Adrenal gland (tissue), 5 donors: ENCODE measurements around the gene SOST.

Experiments used
- CTCF ChIP-seq, 6 experiments: fragments of 450-650 bp in 4 of 6; fragments of 200-600 bp in 2 of 6; sonication (generic) in 1 of 6; IDR thresholded peaks; 1 replicate in 5 of 6; 2 replicates in 1 of 6; pipeline versions ENCODE4 v1.5.1 to v1.8.0; 2016 to 2021; ENCODE audit warnings: antibody characterized with exemption in 6 of 6, mild to moderate bottlenecking in 2 of 6, moderate library complexity in 1 of 6
- POLR2A ChIP-seq, 2 donors: fragments of 450-650 bp; IDR thresholded peaks; one replicate each; pipeline ENCODE4 v1.6.1; 2017; ENCODE audit warnings: antibody characterized with exemption in 2 of 2, mild to moderate bottlenecking in 2 of 2, moderate library complexity in 1 of 2
- donor health status: DM: no; HTN: no; CAD: no.

GRCh38 chr17:43782913-43783680 lies 24.5 kb upstream of the SOST start:
- TF ChIP-seq CTCF (IDR thresholded peaks at IDR 0.05) (no peak), POLR2A (IDR thresholded peaks at IDR 0.05) (no peak)
